ENCODE data around the gene MYH1.

GRCh38 chr17:10513299-10514067, 4.9 kb downstream of the MYH1 start:
- TF ChIP-seq ZFY (CRISPR knock-in tag; IDR thresholded peaks at IDR 0.05) (no peak), REST (IDR thresholded peaks at IDR 0.05; ENCODE audit: borderline replicate concordance in 1 of 2, low read depth in 1 of 2, low read length in 2 of 2) (no peak), IRF1 (CRISPR knock-in tag; IDR thresholded peaks at IDR 0.05; ENCODE audit: low read depth) (no peak), HMG20A (CRISPR knock-in tag; IDR thresholded peaks at IDR 0.05; ENCODE audit: borderline replicate concordance) (no peak)
